GM19239 (cell line): ENCODE data around the gene RAB15.

Experiments used
- DNase-seq: peaks from one replicate; pipeline ENCODE4 v3.0.0; 2011; ENCODE audit warnings: low spot score; ENCODE audit not compliant: insufficient read length
- FAIRE-seq: peaks from 2 replicates; lab custom pipeline; 2011; peaks lifted over from hg19 to GRCh38; lab: Jason Lieb, UNC

Gene RAB15

DNA sequence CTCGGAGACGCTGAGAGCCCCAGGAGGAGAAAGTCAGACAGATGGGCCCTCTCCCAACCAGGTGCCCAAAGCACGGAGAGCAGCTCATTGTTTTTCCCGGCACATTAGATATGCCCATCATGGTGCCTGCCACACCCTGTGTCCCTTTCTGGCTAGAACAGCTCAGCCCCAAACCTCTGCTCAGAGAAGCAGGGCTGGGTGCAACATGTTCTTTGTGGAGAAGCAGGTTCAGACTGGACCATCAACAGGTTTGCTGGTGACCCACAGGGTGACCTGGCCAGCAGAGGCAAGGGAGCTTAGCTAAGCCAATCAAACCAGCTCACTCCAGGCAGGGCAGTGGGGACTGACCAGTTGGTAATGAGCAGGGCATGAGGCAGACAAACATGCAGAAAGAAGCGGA, 13.4 kb downstream of the RAB15 start:
- DNase-seq (no peak), FAIRE-seq (no peak)

DNA sequence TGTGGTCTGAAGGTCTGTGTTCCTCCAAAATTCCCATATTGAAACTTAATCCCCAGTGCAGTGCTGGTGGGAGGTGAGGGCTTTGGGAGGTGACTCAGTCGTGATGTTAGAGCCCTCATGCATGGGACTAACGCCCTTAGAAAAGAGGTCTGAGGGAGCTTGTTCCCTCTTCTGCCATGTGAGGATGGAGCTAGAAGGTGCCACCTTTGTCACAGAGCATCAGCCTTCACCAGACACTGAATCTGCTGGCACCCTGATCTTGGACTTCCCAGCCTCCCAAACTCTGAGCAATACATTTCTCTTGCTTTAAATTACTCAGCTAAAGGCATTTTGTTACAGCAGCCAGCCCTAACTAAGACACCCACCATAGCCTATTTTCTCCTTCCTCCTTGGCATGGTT, 13.9 kb downstream of the RAB15 start:
- DNase-seq (no peak), FAIRE-seq (no peak)

DNA sequence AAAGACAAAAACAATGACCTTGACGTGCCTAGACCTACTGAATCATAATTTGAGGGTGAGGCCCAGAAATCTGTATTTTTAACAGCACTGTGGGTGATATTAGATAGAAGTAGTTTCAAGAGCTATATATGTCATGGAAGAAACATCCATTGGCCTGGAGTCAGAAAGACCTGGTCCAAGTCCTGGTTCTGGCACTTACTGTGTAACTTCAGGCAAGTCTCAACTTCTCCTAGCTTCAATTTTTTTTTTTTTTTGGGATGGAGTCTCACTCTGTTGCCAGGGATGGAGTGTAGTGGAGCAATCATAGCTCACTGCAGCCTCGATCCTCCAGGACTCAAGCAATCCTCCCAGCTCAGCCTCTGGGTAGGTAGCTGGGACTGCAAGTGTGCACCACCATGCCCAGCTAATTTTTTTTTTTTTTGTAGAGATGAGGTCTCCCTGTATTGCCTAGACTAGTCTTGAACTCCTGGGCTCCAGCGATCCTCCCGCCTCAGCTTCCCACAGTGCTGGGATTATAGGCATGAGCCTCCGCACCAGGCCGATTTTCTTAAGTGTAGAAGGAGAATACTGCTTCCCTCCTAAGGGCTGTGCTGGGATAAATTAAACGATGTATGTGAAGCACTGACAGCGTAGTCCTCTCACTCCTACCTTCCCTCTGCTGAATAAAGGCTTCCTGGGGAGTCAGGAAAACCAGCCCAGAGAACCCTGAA, 15.3 kb downstream of the RAB15 start:
- no peak for DNase-seq
- no peak for FAIRE-seq

DNA sequence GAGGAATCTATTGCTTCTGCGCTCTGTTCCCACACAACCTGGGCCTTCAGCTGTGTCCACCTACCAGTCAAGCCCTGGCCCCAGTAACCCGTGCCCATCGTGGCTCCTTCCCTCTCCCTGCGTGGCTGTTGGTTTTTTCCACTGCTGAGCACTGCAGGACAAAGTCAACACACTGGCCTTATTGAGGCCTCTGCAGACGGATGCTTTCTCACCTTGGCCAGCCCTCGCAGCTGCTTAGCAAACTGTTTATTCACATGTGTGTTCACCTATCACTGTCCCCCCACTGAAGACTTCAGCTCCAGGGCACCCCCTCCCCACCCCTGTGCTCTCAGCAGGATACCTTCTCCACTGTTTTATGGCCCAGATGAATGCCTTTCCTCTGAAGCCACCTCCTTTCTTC, 16.8 kb downstream of the RAB15 start:
- FAIRE-seq, result no peak
- DNase-seq, result no peak

DNA sequence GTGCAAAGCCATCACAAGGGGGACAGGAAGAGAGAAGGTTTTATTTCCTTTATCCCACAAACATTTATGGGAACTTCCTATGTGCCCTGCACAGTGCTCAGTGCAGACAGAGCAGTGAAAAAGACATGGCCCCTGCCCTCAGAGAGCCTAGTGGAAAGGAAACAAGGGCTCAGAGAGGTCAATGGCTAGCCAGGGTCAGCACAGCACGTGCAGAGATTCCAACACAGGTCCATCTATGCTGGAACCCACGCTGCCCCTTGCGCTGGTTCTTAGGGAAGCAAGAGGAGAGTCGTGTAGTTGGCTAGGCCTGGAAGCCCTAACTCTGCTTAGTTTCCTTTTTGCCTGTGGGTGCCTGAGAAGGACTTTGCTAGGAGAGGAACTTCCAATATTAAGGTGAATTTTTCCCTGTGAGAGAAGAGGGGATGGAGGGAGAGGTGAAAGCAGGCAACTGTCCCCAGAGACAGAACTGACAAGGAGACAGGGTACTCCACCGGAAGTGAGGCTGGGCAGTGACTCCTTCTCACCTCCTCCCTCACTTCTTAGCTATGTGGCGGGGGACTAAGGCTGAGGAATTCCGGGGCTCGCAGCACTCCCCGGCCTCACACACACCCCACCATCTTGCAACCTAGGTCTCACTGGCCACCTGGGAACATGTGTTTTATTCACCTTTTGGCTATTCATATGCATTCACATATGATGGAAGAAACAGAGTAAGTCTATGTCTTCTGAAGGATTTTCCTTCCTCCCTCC, 17.5 kb downstream of the RAB15 start:
- DNase-seq (no peak), FAIRE-seq (no peak)

DNA sequence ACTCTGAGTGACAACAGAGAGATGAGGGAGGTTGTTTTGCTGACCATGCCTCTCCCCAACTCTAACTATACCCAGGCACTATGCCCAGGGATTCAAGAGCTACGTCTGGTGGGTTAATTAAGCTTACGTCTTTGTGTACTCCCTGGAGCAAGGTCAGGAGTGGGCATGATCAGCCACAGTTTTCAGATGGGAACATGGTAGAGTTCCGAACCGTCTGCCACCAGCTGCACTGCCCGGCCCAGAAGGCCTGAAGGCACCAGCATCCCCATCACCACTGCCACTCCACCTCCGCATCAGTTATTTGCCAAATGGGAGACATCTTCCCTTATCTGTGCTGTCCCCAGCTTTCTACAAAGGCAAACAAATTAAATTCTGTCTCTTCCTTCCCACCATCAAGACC, 18.5 kb downstream of the RAB15 start:
- no peak for DNase-seq
- FAIRE-seq, result no peak

DNA sequence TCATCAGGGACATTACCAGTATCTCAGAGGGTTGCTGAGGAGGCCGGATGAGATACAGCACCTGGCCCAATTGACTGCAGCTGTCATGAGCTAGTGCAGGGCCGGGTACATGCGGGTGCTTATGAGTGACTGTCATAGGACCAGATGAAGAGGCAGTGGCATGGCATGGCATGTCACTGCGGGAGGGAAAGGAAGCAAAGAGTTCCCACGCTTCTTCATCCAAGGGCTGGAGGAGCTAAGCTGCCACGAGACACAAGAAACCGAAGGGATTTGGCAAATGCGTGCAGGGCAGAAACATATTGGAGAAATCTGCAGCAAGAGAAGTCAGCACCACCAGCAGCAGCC, 18.9 kb downstream of the RAB15 start:
- FAIRE-seq (peak; percentile 23), DNase-seq (no peak)

DNA sequence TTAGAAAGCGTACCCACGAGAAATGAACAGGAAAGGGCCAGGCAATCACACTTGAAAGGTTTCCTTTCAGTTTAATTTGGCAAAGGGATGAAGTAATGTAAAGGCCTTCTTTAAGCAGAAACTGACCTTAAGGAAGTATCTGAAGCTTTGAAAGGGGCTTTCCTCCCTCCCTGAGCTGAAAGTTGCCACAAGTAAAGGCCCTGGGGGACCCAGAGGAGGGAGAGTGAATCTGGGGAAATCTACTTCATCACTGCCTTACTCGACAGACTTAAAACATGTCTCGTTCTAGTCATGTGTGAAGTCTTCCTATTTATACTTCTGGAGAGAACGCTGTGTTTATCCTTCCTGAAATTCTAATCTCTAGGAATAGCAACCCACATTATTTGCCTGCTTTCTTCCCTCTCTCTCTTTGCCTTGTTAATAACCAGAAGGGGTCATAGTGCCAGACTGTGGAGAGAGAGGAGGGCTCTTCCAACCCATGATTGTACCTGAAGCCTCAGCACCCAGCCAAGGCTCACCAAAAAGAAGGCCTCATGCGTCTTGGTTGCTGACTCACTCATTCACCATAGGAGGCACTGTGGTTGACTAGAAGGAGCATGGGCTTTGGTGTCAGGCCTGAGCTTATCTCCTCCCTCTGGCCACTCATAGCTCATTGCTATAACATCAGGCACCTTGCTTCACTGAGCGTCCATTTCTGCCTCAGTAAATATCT, 19.4 kb downstream of the RAB15 start:
- FAIRE-seq (peak; percentile 90), DNase-seq (peak; percentile 50)

DNA sequence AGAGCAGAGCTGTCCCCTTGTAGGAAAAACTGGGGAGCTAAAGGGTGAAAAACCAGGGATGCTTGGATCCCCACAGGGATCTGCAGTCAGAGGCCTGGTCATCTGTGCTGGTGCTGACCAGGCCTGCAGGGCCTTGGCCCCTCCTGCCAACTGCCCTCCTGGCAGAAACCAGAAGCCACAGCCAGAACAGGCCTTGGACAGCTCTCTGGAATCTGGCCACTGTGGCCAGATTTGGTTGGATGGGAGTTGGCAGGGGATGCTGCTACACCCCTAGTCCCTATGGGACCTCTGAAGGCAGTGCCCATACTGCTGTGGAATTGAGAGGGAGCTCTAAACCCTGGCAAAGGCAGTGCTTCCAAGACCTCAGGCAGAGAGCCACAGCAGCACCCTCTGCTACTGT, 20.4 kb downstream of the RAB15 start:
- DNase-seq, result no peak
- no peak for FAIRE-seq

DNA sequence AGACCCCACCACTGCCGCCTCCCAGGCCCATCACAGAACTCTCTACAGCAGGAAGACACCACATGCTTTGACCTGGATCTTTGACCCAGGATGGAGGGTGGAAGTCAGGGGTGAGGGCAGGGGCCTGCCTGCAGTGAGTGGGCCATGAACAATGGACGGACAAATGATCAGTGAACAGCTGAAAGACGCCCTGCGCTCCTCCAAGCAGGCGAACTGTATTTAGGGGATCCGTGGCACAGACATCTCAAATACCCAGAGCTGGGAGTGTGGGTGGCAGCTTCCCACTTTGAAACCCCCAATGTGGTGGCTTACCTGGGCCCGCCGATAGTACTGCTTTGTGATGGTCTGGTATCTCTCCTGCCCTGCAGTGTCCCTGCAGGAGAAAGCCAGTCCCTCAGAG, 20.8 kb downstream of the RAB15 start:
- DNase-seq (no peak), FAIRE-seq (no peak)

DNA sequence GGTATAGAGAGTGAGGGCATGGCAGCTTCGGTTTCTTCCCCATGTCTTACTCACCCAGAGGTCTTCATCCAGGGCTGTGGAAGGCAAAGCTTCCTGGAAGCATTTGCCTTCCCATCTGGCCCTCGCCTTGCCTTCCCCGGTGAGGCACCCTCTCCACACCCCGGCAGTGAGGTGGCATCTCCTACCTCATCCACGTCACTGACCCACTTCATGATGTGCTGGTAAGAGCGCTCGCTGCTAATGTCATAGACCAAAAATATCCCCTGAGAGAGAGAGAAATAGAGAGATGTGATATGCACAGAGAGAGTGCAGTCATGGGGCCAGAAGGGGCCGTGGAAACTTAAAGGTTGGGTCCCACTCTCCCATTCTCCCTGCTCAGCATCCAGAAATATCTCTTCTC, 21.2 kb downstream of the RAB15 start:
- DNase-seq, result no peak
- FAIRE-seq, result no peak

DNA sequence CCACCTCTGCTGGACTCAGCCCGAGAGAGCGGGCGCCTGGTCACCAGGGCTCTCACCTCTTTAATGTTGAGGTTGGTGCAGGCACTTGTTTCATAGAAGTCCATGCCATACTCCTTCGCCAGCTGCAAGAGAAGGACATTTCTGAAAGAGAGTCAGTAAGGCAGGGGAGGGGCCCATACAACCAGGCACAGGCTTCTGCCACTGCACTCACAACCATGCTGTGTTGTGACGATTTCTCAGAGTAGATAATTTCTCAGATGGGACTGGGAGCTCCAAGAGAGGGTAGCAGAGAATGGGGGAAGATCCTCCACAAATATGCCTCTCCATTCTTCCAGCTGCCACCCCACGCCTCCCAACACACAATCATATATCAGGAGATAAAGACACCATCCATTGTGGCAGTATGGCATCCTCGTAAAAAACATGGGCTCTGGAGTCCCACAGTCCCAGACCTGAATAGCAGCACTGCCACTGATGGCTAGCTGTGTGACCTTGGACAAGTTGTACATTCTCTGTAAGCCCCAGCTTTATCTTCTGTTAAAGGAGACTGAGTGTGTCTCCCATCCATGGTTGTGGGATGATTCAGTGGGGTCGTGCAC, 23.4 kb downstream of the RAB15 start:
- FAIRE-seq (no peak), DNase-seq (no peak)

DNA sequence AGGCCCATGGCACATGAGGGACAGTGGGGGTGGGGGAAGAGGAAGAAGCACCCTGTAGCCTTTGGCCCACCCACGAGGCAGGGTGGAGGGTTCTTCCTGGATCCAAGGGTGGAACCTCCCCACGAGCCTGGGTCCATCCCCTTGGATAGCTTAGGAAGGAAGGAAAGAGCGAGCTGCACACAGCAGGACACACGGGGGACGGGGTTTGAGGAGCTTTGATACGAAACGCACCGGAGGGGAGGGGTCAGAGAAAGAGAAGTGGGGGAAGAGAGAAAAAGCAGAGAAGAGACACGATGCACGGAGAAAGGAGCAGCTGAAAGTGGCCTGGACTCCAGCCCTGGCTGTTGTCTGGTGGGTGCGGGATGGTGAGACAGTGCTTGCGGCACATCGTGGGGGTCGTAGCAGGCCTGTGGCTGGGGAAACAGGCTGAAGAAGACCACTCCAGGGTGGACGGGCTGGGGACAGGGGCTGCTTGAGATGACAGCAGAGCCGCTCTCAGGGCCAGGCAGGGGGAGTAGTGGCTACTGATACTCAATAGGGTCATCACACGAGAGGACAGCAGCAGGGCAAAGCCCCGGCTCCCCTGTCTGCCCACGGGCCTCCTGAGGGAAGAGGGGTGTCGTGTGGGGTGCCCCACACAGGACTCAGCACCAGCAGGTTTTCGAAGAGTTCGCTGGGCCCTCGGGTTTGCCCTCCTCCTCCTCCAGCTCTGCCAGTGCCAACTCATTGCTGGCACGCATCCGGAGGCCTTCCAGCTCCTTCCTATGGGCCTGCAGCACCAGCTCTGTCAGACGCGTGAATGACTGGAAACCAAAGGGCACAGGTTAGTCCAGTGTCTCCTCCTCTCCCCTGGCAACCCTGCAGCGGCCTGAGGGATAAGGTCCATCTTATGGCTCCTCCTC, 24.2 kb downstream of the RAB15 start:
- no peak for FAIRE-seq
- DNase-seq, result no peak

DNA sequence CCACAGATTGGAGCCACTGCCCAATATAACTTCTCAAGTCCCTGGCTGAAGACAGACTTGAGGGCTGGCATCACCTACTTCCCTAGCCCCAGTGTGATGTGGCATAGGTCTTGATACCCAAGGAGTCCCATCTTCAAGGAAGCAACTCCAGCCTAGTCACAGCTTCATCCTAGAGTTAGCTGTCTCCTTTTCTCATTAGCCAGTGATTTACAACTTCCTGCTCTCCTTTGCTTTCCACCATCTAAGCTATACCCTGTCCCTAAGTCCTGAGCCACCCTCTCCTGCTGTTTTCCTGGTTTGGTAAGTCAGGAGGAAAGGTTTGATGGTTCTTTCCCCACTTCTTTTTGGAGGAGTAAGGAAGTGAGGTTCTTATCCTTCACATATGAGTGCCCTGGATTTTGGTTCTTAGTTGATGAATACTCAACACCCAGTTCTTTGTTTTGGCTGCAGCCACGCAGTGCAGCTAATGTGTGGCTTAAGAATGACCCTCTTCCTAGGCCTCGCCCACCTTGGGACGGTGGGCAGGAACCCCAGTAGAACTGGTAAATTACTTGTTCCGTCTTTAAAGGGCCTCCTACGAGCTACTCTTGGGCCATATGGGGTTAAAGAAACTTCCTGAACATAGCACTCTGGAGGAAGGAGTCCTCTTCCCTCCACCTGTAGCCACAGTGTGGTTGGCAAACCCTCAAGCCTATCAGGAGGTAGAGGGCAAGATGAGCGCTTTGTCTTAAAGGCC, 25.7 kb downstream of the RAB15 start:
- DNase-seq (no peak), FAIRE-seq (no peak)

DNA sequence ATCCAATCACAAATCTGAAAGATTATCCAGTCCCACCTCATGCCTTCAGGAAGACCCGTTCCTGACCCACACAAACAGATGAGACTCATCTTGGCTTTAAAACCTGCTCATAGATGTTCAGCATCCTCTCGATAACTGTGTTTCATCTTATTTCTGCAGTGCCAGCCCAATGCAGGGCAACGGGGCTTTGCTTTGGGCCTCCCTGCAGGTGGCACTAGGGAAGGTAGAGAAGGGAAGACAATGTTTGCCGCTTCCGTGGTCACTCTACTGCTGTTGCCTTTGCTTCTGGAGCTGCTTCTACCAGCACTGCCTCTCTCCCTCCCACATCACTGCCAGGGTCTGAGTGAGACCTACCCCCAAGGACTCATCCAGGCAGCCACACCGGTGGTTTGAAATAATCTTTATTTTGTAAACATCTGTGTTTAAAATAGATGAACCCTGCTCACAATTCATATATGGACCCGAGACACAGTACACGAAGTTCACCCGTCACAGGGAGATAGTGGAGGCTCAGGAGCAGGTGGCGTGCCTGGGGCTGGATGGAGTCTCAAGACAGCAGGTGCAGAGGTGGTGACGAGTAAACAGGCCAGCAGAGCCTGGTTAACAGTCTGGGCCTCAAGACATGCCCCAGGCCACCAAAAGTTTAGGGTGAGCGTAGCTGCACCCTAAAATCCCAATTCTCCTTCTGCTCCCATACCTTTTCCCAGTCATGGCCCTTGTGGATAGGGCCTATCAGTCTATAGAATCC, 26.5 kb downstream of the RAB15 start:
- FAIRE-seq (no peak), DNase-seq (no peak)

DNA sequence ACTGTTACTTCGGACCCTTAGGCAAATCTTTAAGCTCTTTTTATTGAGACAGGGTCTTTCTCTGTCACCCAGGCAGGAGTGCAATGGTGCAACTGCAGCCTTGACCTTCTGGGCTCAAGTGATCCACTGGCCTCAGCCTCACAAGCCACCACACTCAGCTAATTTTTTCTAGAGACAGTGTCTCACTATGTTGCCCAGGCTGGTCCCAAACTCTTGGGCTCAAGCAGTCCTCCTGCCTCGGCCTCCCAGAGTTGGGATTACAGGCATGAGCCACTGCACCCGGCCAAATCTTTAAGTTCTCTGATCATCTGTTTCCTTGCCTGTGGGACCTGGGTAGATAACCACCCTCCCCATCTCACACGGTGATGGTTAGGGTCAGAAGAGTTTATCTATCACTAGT, 27.3 kb downstream of the RAB15 start:
- FAIRE-seq, result no peak
- no peak for DNase-seq

DNA sequence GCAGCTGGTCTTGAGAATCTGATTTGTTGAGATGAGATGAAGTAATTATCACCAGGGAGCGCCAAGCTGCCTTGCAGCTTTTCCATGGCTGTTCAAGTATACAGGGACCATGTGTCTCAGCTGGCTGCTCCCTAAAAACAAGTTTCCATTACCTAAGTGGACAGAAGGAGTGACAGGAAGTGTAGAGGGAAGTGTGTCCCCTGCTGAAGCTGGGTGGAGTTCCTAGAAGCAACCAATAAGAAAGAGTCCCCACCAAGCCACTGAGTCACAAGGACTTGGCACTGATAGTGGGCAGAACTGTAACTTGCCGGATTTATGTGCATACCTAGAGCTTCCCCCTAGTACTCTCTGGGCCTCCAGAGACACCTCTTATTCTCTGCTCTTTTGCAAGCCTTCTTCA, 28.1 kb downstream of the RAB15 start:
- no peak for DNase-seq
- no peak for FAIRE-seq

DNA sequence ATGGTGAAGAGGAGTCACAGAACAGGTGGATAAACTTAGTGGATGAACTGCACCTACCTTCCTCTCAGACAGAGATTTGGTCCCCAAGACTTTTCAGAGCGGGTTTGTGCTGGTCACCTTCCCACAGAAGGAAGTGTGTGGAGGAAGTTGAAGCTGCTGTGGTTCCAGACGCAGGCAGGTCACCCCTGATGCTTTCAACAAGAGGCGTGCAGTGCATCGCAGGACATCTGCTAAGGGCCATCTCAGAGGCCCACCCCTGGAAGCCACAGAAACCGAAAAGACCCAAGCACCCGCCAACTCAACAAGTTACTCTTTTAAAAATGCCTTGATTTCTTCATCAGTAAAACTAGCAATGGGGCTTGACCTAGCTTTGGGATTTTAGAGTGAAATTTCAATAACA, 28.6 kb downstream of the RAB15 start:
- FAIRE-seq (no peak), DNase-seq (no peak)
